CD14-positive monocyte (primary cell): ENCODE results near the gene C5orf15. TPM values are rescaled to one million over a fixed set of nuclear protein-coding genes. Genes with fewer than 3 reads are reported as not detected.

ENCODE experiments used
- DNase-seq, 3 donors: peaks; one replicate each; pipeline ENCODE4 v3.0.0-alpha.2; 2011 to 2022
- H2AFZ ChIP-seq: 2 replicates; pipeline ENCODE4 v1.6.0; 2012; ENCODE audit warnings: mild to moderate bottlenecking, low read depth, low read length, inconsistent platforms; ENCODE audit not compliant: insufficient read depth, poor library complexity, severe bottlenecking
- H3K27ac ChIP-seq, 2 donors: 1 replicate in 1 of 2; 2 replicates in 1 of 2; pipeline ENCODE4 v1.5.1; 2012 to 2013; ENCODE audit warnings: low read length in 2 of 2, control low read depth in 1 of 2, inconsistent platforms in 1 of 2, low read depth in 1 of 2, mild to moderate bottlenecking in 1 of 2
- H3K27me3 ChIP-seq, 2 donors: one replicate each; pipeline versions ENCODE4 v1.6.0 to v1.6.1; 2011 to 2013; ENCODE audit warnings: low read length in 2 of 2; ENCODE audit not compliant: control insufficient read depth in 2 of 2, insufficient read depth in 2 of 2
- H3K36me3 ChIP-seq, 2 donors: replicated peaks in 1 of 2; 1 replicate in 1 of 2; 2 replicates in 1 of 2; pipeline versions ENCODE4 v1.5.1 to v1.6.1; 2012 to 2013; ENCODE audit warnings: low read length in 2 of 2, control low read depth in 1 of 2, inconsistent platforms in 1 of 2, mild to moderate bottlenecking in 1 of 2; ENCODE audit not compliant: insufficient read depth in 2 of 2, control insufficient read depth in 1 of 2
- H3K4me1 ChIP-seq, 2 donors: 1 replicate in 1 of 2; 2 replicates in 1 of 2; pipeline versions ENCODE4 v1.5.1 to v1.6.1; 2012 to 2013; ENCODE audit warnings: low read length in 2 of 2, control low read depth in 1 of 2, inconsistent platforms in 1 of 2, mild to moderate bottlenecking in 1 of 2, moderate library complexity in 1 of 2; ENCODE audit not compliant: insufficient read depth in 2 of 2, control insufficient read depth in 1 of 2
- H3K4me2 ChIP-seq: replicated peaks from 2 replicates; pipeline ENCODE3; 2012; ENCODE audit warnings: low read length, moderate library complexity, mild to moderate bottlenecking; ENCODE audit not compliant: poor library complexity, severe bottlenecking; ENCODE audit errors: extremely low read depth
- H3K4me3 ChIP-seq, 3 experiments: fragments of 200-600 bp in 1 of 3; sonication (generic) in 1 of 3; replicated peaks in 1 of 3; 1 replicate in 2 of 3; 2 replicates in 1 of 3; pipeline ENCODE4 v1.5.1; 2011 to 2013; ENCODE audit warnings: low read length in 3 of 3, mild to moderate bottlenecking in 3 of 3, control low read depth in 2 of 3, low read depth in 2 of 3, inconsistent platforms in 1 of 3, moderate library complexity in 1 of 3
- H3K79me2 ChIP-seq: 2 replicates; pipeline ENCODE4 v1.6.0; 2012; ENCODE audit warnings: mild to moderate bottlenecking, control low read depth, inconsistent platforms, low read length, moderate library complexity; ENCODE audit not compliant: insufficient read depth
- H3K9ac ChIP-seq: 2 replicates; pipeline ENCODE4 v1.6.0; 2017; ENCODE audit warnings: low read length, mild to moderate bottlenecking; ENCODE audit not compliant: insufficient read depth, poor library complexity, severe bottlenecking
- H3K9me3 ChIP-seq, 2 donors: replicated peaks in 1 of 2; 1 replicate in 1 of 2; 2 replicates in 1 of 2; pipeline versions ENCODE4 v1.5.1 to v1.6.1; 2012 to 2013; ENCODE audit warnings: low read length in 2 of 2, control low read depth in 1 of 2; ENCODE audit not compliant: control insufficient read depth in 1 of 2, insufficient read depth in 1 of 2
- H4K20me1 ChIP-seq: 2 replicates; pipeline ENCODE4 v1.6.0; 2012; ENCODE audit warnings: mild to moderate bottlenecking, low read length, control low read depth, moderate library complexity; ENCODE audit not compliant: insufficient read depth
- H3K27ac Mint-ChIP-seq, 7 donors: one replicate each; pipeline ENCODE4 v1.8.0; 2020; ENCODE audit warnings: mild to moderate bottlenecking in 7 of 7, mixed read lengths in 7 of 7, moderate library complexity in 6 of 7, inconsistent platforms in 2 of 7
- H3K27me3 Mint-ChIP-seq, 3 donors: one replicate each; pipeline ENCODE4 v1.8.0; 2021 to 2022; ENCODE audit warnings: low read depth in 3 of 3, mild to moderate bottlenecking in 3 of 3, mixed read lengths in 3 of 3, moderate library complexity in 3 of 3, inconsistent platforms in 1 of 3
- H3K36me3 Mint-ChIP-seq, 2 donors: one replicate each; pipeline ENCODE4 v1.8.0; 2020; ENCODE audit warnings: mixed read lengths in 2 of 2, inconsistent platforms in 1 of 2, mild to moderate bottlenecking in 1 of 2
- H3K4me1 Mint-ChIP-seq: one replicate; pipeline ENCODE4 v1.8.0; 2020; ENCODE audit warnings: mild to moderate bottlenecking, mixed read lengths
- H3K4me3 Mint-ChIP-seq, 2 donors: one replicate each; pipeline ENCODE4 v1.8.0; 2020; ENCODE audit warnings: mild to moderate bottlenecking in 2 of 2, mixed read lengths in 2 of 2, moderate library complexity in 1 of 2
- H3K9me3 Mint-ChIP-seq, 7 donors: one replicate each; pipeline ENCODE4 v1.8.0; 2020 to 2022; ENCODE audit warnings: mixed read lengths in 7 of 7, mild to moderate bottlenecking in 6 of 7, moderate library complexity in 6 of 7, inconsistent platforms in 2 of 7
- WGBS: methylation state at CpG from one replicate; pipeline ENCODE4 v1.1.5; 2013; ENCODE audit warnings: missing lambda C conversion rate; ENCODE audit not compliant: insufficient coverage; 5-methylcytosine and 5-hydroxymethylcytosine counted together
- intact Hi-C, 2 donors: fragments of 100-400 bp; cut with micrococcal nuclease; formaldehyde crosslinking; loops; one replicate each; pipeline versions ENCODE4 v1.15.0 to v1.15.1; 2023
- polyA plus RNA-seq, 3 donors: library from polyadenylated mRNA; depleted of rRNA in 1 of 3; unstranded in 2 of 3; stranded (reverse) in 1 of 3; fragments of 300-500 nt in 2 of 3; fragments of >200 nt in 1 of 3; fragmentation: Illumina TruSeq in 2 of 3; gene quantifications; 1 replicate in 2 of 3; 2 replicates in 1 of 3; pipeline ENCODE4 v1.2.3, GENCODE V29; 2012 to 2021
- TF ChIP-seq, protein P1 (sequence below): fragments of 200-600 bp; IDR thresholded peaks from one replicate; pipeline ENCODE4 v1.8.0; 2022; ENCODE audit warnings: antibody characterized with exemption, mild to moderate bottlenecking

C5orf15 gene
- polyA plus RNA-seq, 3 donors = 38.0 to 59.2 (median 46.9) TPM

DNA sequence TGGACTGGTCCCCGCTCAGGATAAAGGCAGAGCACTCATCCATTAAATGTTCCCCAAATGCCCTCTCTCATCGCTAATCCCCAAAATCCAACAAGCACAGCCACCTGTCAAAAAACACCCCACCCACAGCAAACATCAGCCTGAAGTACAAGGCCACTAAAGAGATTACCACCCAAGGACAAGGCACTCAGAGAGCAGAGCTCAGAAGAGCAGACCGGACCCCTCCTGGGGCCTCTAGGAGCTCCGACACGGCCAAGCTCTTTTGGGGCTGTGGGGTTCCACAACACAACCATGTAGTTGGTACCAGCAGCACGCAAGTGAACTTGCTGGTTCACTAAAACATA is 26.5 kb upstream of the C5orf15 start:
- H3K79me2 ChIP-seq = peaks cover 80% of the 10 kb centered on the region
- H3K27me3 Mint-ChIP-seq = no peaks in the 10 kb centered on the region
- H3K4me3 ChIP-seq = no peak overlapping the region
- no peaks in the 10 kb centered on the region for H3K9me3 ChIP-seq
- H3K4me3 Mint-ChIP-seq = no peak overlapping the region
- no peak overlapping the region for H2AFZ ChIP-seq
- H3K9me3 Mint-ChIP-seq = no peaks in the 10 kb centered on the region
- TF ChIP-seq, protein P1, sequence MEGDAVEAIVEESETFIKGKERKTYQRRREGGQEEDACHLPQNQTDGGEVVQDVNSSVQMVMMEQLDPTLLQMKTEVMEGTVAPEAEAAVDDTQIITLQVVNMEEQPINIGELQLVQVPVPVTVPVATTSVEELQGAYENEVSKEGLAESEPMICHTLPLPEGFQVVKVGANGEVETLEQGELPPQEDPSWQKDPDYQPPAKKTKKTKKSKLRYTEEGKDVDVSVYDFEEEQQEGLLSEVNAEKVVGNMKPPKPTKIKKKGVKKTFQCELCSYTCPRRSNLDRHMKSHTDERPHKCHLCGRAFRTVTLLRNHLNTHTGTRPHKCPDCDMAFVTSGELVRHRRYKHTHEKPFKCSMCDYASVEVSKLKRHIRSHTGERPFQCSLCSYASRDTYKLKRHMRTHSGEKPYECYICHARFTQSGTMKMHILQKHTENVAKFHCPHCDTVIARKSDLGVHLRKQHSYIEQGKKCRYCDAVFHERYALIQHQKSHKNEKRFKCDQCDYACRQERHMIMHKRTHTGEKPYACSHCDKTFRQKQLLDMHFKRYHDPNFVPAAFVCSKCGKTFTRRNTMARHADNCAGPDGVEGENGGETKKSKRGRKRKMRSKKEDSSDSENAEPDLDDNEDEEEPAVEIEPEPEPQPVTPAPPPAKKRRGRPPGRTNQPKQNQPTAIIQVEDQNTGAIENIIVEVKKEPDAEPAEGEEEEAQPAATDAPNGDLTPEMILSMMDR = no peak
- H3K36me3 ChIP-seq = peaks cover 14 to 20% of the 10 kb centered on the region in 2 donors
- 97% methylated on average over 6 of the region's 6 CpGs for WGBS
- DNase-seq = no peak
- no peak overlapping the region for H3K4me2 ChIP-seq
- peaks cover 16% of the 10 kb centered on the region for H3K4me1 Mint-ChIP-seq
- H3K4me1 ChIP-seq = no peaks in the 10 kb centered on the region
- peaks cover 90% of the 10 kb centered on the region for H4K20me1 ChIP-seq
- no peaks in the 10 kb centered on the region for H3K27me3 ChIP-seq
- intact Hi-C loops = no loop called here
- no peak overlapping the region for H3K9ac ChIP-seq
- H3K27ac ChIP-seq = no peak overlapping the region
- peaks cover 15 to 34% of the 10 kb centered on the region in 2 donors for H3K36me3 Mint-ChIP-seq
- peak overlapping the region in 2 of 7 donors; percentile 12 to 15 for H3K27ac Mint-ChIP-seq

DNA sequence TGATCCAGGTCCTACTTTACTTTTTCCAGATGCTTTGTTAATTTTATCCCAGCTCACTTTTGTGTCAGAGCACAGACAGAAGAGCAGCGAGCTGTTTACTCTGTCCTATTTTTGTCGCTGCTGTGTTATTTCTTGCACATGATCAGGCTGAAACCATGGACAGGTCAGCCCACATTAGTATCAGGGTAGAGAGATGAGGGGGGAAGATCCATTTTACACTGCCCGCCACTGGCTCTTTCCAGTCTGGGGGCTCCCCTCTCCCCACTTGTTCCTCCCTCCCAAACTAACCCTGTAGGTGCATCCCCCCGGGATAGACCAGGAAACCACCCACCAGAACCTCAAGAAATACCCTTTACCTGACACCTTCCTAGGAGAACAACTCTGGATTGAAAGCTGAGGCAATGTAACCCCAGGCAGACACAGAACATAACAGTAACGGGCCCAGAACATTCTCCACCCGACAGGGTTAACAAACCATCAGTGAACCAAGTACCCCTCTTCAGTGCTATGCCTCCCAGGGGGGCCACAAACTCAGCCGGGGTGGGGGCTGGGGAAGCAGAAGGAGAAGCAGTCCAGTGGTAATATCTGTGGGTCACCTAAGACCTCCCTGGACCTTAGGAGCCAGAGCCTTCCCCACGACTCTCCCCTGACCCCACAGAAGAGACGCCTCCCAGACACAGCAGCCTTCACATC is 26.0 kb upstream of the C5orf15 start:
- no peak overlapping the region for H2AFZ ChIP-seq
- no peaks in the 10 kb centered on the region for H3K27me3 Mint-ChIP-seq
- peaks cover 18 to 24% of the 10 kb centered on the region in 2 donors for H3K36me3 ChIP-seq
- no peak overlapping the region for H3K9ac ChIP-seq
- TF ChIP-seq, protein P1 = no peak
- no peaks in the 10 kb centered on the region for H3K4me1 ChIP-seq
- intact Hi-C loops = no loop called here
- H3K9me3 ChIP-seq = no peaks in the 10 kb centered on the region
- H3K27me3 ChIP-seq = no peaks in the 10 kb centered on the region
- no peak overlapping the region for H3K4me3 ChIP-seq
- WGBS = 95% methylated on average over 4 of the region's 9 CpGs
- H3K36me3 Mint-ChIP-seq = peaks cover 17 to 39% of the 10 kb centered on the region in 2 donors
- H3K9me3 Mint-ChIP-seq = no peaks in the 10 kb centered on the region
- peaks cover 88% of the 10 kb centered on the region for H4K20me1 ChIP-seq
- H3K79me2 ChIP-seq = peaks cover 75% of the 10 kb centered on the region
- no peak overlapping the region for H3K4me2 ChIP-seq
- peak overlapping the region in 3 of 7 donors; percentile 12 to 15 (median 13) for H3K27ac Mint-ChIP-seq
- no peak overlapping the region for H3K4me3 Mint-ChIP-seq
- H3K4me1 Mint-ChIP-seq = peaks cover 11% of the 10 kb centered on the region
- H3K27ac ChIP-seq = no peak overlapping the region
- no peak for DNase-seq
